NK-92 (cell line): ENCODE data around the gene XKR7.
"Not testable (repeated sequence)": the region's sequence is repeated elsewhere in the genome, so short reads cannot be mapped to it uniquely, and the experiment has no call there.

Experiments
- DNase-seq: peaks from one replicate; lab custom pipeline; 2025; ENCODE audit not compliant: unreplicated experiment; lab: John Stamatoyannopoulos, UW

The XKR7 gene

GRCh38 chr20:32012159-32012688, 44.3 kb downstream of the XKR7 start:
- no peak for DNase-seq

DNA sequence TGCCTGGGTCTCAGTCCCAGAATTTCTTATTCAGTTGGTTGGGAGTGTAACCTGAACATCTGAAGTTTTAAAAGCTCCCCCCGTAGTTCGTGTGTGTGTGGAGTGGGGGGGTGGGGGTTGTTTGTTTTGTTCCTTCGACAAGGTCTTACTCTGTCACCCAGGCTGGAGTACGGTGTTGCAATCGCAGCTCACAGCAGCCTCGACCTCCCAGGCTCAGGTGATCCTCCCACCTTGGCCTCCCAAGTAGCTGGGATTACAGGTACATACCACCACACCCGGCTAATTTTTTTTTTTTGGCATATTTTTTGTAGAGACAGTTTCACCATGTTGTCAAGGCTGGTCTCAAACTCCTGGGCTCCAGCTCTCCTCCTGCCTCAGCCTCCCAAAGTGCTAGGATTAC, 45.4 kb downstream of the XKR7 start:
- DNase-seq = no peak

DNA sequence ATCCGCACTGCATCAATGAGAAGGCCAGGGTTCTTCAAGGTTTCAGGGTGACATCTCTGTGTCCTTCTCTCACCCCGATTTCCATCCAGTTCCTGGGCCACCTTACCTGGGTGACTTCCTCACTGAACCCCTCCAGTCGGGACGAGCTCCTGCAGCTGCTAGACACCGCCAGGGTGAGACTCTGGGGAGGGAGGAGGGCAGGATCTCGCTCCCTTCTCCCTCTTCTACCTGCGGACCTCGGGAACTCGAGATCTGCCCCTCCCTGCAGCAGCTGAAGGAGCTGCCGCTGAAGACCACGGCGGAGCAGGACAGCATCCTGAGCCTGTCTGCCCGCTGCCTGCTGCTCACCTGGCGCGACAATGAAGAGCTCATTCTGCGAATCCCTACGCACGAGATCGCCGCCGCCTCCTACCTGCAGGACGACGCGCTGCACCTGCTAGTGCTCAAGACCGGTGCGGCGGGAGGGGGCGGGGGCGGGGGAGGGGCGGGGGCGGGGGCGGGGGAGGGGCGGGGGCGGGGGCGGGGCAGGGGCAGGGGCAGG, 49.8 kb downstream of the XKR7 start:
- no peak for DNase-seq

GRCh38 chr20:32018269-32019155, 50.6 kb downstream of the XKR7 start:
- DNase-seq = no peak

DNA sequence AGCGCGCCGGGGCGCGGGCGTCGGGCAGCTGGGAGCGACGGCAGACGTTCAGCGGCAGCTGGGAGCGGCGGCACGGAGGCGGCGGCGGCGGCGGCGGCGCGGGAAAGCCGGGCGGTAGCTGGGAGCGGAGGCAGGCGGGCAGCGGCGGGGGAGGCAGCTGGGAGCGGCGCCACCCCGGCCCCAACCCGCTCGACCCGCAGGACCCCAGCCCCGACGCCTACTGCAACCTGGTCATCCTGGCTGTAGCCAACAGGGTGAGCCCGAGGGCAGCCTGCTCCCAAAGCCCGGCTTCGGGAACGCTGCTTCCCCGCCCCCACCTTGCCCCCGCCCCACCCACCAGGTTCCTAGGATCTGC, 51.2 kb downstream of the XKR7 start:
- DNase-seq = no peak

DNA sequence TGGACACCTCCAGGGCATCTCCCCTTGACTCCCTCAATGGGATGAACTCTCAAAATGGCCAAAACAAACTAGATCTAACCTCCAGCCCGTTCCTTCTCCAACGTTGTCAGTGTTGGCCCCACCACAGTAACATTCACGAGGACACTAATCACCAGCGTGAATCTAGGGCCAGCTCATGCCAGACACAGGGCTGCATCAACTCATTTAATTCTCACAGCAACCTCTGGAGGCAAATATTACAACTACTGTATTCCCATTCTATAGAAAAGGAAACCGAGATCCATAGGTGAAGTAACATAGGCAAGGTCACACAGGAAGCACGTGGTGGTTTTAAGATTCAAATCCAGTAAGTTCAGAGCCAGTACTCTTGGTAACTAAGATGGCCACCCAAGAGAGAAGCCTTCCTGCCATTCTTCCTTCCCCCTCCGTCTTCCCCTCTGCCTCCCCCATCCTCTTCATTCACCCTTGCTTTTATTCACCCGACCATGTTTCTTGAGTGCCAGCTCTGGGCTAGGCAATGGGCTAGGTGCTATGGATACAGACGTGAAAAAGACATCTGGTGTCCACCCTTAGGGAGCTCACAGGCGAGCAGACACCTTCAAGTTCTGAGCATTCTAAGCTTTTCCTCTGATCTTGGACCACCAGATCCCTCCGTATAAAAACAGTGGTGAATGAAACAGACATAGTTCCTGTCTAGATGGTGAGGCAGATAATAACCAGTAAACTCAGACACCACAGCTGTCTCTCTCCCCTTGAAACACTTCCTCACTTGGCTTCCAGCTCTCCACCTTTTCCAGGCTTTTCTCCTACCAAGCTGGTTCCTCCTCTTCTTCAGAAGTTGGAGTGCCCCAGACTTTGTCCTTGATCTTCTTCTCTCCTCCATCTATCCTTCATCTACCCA, 51.9 kb downstream of the XKR7 start:
- DNase-seq = no peak

GRCh38 chr20:32021091-32021490, 53.1 kb downstream of the XKR7 start:
- no peak for DNase-seq

GRCh38 chr20:32024683-32025295, 56.8 kb downstream of the XKR7 start:
- no peak for DNase-seq

DNA sequence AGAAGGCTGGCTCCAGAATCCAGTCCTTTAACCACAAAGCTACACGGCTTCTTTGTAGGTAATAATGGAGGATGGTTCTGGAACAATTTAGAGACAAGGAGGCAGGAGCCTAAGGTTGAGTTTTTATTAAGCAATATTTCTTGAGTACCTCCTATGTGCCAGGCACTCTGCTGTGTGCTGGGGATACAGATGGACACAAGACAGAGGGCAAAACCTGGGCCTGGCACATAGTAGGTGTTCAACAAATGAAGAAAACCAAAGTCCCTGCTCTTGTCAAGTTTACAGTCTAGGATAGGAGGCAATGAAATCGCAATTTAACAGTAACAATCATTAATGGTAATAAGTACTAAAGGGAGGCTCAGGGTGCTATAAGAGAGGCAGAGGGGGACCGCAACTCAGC, 59.7 kb downstream of the XKR7 start:
- DNase-seq = no peak

GRCh38 chr20:32028647-32029372, 60.9 kb downstream of the XKR7 start:
- DNase-seq = no peak

GRCh38 chr20:32029561-32029960, 61.6 kb downstream of the XKR7 start:
- DNase-seq = no peak

GRCh38 chr20:32031007-32031958, 63.3 kb downstream of the XKR7 start:
- no peak for DNase-seq

- no peak for DNase-seq
Measured at GRCh38 chr20:32033316-32033715, 65.4 kb downstream of the XKR7 start.

GRCh38 chr20:32033721-32034120, 65.8 kb downstream of the XKR7 start:
- not testable (repeated sequence) for DNase-seq

DNA sequence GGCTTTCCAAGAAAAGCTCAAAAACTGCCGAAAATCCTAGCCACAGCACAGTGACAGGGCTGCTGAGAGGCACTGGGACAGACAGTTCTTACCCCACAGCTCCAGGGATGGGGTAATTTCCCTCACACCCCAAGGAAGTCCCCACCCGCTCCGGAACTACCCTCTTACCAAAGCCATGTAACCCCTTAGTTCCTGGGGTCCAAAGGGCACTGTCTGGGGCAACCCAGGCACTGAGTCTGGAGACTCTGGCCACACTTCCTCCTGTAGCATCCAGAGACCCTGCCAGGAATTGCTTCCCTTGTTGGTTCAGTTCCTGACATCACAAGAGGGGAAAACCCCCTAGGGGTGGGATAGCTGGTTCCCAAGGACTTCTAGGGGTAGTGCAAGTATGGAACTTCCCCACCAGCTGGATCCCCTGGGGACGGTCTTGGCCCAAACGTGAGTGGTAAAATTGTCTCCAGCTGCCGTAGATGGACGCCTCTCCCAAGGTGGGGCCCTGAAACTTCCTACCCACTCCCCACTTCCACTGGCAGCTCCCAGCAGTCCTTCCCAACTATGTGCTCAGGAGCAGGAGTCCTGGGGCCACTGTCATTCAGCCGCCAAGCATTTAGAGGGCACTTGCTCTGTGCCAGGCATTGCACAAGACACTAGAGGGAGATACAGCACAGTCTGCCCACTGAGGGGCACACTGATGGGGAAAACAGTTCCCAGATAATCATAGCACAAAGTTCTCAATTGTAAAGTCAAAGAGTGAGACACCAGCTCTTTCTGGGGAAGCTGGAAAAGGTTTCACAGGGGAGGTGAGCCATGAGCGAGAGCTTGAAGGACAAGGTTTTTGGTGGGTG, 66.9 kb downstream of the XKR7 start:
- no peak for DNase-seq

DNA sequence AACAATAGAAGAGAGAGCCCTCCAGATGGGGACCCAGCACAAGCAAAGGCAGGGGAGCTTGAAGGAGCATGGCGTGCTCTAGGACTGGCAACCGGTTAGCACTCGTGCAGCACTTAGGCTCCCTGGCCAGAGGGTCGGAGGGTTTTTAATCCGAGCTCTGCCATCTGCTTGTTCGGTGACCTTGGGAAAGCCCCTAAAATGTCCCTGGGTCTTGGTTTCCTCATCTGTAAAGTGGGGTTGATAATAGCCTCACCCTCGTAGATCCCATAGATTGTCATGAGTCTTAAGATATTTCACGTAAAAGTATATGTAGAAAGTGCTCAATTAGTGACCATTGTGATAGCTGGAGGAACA, 67.5 kb downstream of the XKR7 start:
- DNase-seq = no peak

GRCh38 chr20:32036252-32036651, 68.3 kb downstream of the XKR7 start:
- no peak for DNase-seq

DNA sequence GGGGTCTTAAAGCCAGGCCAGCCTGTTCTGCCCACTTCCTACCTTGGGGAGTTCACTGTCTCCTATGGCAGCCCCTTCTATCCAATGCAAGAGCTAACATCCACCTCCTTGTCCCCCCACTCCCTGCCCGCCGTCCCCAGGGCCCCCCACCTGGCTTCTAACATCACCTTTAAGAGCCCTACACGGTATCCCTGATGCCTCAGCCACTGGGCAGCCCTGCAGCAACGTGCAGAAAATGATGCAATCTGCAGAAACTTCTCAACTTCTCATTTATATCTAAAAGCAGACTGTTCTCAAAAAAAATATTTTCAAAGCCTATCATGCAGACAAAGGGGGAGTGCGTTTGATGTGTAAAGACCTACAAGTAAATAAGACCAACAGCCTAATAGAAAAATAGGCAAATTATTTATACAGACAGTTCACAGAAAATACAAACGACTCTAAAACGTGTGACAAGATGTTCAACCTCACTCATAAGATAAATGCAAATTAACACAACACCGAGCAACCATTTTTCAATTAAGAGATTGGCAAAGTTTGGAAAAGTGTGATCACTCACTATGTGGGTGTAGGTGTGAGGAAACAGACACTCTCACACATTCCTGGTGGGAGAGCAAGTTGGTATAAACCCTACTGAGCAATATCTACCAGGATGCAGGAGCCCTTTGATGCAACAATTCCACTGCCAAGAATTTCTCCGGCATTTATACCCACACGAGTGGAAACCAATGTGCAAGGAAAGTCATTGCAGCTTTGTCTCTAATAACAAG, 69.0 kb downstream of the XKR7 start:
- DNase-seq = no peak
